HG03135 (cell line): ENCODE results near the gene SCTR.
A peak's percentile ranks its signal among the peaks of the same experiment; 100 is the strongest.

Source experiments
- ATAC-seq: cut with Tn5 transposase; IDR thresholded peaks from one replicate; pipeline ENCODE4 v1.9.1; 2021; ENCODE audit warnings: mild to moderate bottlenecking, moderate library complexity; ENCODE audit not compliant: unreplicated experiment

The SCTR gene

DNA sequence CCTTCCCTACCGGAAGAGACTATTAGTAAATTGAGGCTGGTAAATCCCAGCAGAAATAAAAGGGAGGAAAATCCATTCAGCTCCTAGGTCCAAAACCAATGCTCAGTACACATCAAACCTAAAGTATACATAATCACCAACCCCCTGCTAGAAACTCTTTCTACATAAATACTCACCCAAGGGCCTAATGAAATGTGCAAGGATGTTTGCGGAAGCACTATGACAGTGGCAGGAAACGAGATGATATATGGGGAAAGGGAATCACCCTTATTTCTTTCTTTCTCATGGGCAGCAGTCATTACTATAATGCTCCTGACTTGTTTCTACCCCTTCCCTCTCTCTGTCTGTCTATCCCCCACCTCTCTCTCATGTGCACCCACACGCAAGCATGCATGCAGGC is 1.3 kb upstream of the SCTR start:
- no peak for ATAC-seq

GRCh38 chr2:119523383-119523951 is 816 bp downstream of the SCTR start:
- no peak for ATAC-seq

GRCh38 chr2:119522671-119523070 is 1.6 kb downstream of the SCTR start:
- no peak for ATAC-seq

- no peak for ATAC-seq
Observed at GRCh38 chr2:119521433-119522050, 2.7 kb downstream of the SCTR start.

DNA sequence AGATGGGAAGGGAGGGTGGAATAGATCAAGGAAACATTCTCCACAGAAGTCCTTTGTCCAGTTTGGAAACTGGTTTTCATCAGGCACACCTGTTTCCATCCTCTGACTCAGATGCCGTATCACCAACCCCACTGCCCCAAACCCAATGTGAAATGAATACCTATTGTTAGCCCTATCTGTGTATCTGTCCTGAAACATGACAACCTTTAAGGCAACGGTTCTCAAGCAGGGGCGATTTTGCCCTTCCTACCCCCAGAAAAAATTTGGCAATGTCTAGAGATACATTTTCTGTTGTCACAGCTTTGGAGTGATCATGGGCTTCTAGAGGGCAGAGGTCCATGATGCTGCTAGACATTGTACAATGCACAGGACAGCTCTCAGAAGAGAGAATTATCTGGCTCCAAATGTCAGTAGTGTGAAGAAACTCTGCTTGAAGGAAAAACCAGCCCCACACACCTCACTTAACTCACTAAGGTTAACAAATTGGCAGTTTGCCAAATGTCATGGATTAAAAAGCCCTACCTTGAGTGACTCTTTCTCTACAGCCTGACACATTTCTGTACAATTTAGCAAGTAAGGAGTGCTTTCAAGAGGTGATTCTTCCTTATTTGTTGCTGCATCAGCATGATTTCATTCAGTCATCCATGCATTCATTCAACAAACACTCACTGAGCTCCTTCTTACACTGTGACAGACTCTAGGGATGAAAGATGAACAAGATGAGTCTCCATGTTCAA is 3.4 kb downstream of the SCTR start:
- no peak for ATAC-seq

DNA sequence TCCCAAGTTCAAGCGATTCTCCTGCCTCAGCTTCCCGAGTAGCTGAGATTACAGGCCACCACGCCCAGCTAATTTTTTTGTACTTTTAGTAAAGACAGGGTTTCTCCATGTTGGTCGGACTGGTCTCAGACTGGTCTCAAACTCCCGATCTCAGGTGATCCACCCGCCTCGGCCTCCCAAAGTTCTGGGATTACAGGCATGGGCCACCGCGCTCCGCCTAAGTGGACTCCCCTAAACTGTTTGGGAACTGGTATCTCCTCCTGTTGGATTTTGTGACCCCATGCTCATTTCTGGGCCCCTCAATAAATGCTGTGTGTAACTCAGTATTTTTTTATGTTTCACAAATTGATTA is 5.2 kb downstream of the SCTR start:
- no peak for ATAC-seq

DNA sequence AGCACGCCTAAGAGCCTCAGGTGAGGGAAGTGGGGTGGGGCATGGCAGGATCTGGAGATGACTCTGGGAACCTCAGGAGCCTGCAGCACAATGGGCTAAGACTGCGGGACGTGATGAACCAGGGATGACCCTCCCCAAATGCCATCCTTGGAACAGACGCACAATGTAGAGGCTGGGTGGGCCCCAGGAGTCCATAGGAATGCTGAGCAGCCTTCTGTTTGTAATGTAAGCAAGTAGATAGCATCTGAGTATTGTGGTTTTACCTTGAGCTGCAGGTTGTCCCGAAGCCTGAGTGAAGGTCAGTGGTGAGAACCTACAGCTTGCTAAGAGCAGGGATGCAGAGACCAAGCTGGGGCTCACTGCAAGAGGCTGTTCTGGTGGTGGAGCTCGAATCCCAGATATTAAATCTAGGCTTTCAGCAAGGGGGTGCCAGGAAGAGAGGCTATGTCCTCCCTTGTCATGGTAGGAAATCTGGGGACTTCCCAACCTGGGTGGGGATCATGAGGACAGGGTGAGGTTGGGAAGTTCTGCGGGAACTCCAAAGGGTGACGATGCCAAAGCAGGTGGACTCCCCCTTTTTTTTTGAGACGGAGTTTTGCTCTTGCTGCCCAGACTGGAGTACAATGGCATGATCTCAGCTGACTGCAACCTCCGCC is 5.8 kb downstream of the SCTR start:
- no peak for ATAC-seq

DNA sequence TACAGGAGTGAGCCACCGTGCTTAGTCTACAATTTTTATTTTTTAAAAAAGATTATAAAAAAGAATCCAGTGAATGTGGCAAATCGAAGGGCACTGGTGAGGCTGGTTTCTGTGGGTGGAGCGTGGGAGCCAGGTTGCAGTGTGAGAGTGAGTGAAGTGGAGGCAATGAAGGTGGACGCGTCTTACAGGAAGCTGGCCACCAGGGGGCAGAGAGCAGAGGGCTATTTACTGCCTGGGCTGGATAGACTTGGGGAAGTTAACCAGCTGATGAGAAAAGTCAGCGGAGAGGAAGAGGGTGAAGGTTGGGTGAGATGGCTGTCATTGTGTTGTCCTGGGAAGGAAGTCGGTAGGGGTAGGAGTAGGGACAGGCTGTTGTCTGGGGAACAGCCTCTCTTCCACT is 6.8 kb downstream of the SCTR start:
- ATAC-seq = peak; percentile 92

- no peak for ATAC-seq
Observed at GRCh38 chr2:119516121-119516520, 8.2 kb downstream of the SCTR start.

DNA sequence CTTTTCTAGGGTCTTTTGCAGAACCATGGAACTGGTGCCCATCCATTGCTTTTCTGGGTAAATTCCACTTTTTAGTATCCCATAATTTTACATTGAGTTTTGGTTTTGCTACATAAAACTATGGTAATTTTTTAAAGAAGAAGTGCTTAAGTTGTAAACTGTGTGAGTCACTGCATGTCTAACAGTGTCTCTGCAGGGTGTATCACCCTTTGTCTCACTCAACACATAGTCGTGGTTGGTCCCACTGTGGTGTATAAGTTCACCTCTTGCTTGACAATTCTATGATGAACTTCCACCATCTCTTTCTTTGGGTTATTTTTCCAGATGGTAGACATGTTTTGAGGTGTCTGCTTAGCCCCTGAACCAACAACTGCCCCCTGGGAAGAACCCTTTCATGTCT is 10.5 kb downstream of the SCTR start:
- no peak for ATAC-seq

GRCh38 chr2:119512946-119513345 is 11.3 kb downstream of the SCTR start:
- no peak for ATAC-seq

DNA sequence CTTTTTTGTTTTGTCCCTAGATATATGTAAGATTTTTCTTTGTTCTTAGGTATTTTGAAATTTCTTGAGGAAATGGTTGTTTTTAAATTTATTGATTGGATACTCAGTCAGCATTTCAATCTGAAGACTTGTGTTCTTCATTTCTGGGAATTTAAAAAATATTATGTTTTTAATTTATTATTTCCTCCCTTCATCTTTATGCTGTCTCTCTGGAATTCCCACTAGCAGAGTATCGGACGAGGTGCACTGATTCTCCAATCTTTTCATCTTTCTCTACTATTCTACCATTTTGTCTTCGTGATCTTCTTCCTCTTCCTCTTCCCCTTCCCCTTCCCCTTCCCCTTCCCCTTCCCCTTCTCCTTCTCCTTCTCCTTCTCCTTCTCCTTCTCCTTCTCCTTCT is 12.3 kb downstream of the SCTR start:
- no peak for ATAC-seq

- ATAC-seq = no peak
Observed at GRCh38 chr2:119508756-119509155, 15.5 kb downstream of the SCTR start.

DNA sequence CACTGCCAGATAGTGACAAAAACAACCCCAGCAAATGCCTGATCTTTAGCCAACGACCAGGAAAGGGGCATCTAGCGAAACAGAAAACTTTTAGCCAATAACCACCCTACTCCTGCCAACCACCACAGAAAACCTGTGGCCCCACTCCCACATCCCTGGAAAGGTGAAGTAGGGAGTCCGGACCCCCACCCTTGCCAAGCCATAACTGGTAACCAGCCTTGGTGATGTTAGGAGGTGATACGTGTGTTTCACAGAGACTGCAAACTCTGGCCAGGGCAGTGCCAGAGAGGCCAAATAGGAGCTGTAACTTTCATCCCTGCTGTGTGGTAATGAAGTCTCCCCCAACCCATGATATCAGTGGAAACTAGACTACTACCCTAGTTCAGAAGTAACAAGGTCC is 27.6 kb downstream of the SCTR start:
- ATAC-seq = no peak

GRCh38 chr2:119495948-119496347 is 28.3 kb downstream of the SCTR start:
- ATAC-seq = no peak

- no peak for ATAC-seq
Observed at GRCh38 chr2:119494163-119494790, 30.0 kb downstream of the SCTR start.

GRCh38 chr2:119491776-119492525 is 32.3 kb downstream of the SCTR start:
- ATAC-seq = no peak

DNA sequence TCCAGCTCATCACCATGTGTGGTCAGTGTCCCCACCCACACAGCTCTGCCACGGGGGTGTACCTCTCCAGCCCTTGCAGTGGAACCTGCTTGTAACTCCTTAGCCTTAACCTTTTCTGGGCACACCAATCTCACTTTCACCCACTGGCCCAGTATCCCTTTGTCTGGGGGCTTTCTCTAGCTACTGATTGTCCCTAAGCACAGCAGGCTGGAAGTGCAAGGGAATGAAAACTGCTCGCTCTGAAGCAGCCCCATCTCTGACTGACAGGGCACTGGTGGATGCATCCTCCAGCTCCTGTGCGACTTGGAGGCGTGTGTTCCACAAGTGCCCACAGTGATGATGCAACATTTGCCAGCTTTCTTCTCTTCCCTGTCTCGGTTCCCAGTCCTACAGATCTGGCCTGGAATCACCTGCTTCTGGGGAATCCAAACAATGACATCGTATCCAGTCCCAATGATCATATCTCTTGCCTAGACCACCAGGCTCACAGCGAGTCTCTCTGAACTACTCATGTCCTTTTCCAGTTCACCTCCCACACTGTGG is 33.6 kb downstream of the SCTR start:
- no peak for ATAC-seq

- ATAC-seq = no peak
Observed at GRCh38 chr2:119490106-119490505, 34.2 kb downstream of the SCTR start.

DNA sequence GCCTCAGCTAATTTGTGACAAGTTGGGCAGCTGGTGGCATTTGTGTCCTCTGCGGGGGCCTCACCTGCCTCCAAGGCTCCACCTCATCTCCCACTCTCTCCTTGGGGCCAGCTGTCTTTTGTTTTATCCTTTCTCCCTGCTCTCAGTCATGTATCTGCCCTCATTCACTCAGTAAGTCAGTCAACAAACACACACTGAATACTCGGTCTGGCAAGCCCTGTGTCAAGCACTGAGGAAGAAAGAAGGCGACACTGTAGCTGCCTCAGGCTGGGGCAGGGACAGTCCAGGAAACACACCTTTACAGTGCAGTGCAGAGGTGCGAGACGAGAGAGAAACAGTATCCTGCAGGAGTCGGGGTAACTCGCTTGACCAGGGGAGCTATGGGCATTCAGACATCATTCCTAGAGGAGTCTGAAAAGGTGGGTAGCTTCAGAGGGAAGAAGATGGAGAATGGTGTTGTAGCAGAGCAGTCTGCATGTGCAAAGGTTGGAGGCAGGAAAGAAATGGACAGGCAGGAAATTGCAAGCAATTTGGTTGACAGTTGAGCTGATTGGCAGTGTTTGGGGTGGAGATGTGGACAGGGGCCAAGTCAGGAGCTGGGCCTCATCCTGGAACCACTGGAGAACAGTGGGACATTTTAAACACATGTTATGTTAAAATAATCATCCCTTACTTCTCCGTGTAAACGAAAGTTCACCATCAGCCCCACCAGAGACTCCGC is 34.9 kb downstream of the SCTR start:
- no peak for ATAC-seq
